Testis (tissue), 2 donors: ENCODE data around the gene RASL10B.

Experiments used
- CTCF ChIP-seq, 3 experiments: fragments of 450-650 bp in 2 of 3; fragments of 200-600 bp in 1 of 3; sonication (generic) in 1 of 3; IDR thresholded peaks; one replicate each; pipeline ENCODE4 v1.5.1; 2016 to 2019; ENCODE audit warnings: antibody characterized with exemption in 3 of 3, mild to moderate bottlenecking in 2 of 3, moderate library complexity in 1 of 3
- POLR2A ChIP-seq: fragments of 450-650 bp; IDR thresholded peaks from one replicate; pipeline ENCODE4 v1.6.1; 2017; ENCODE audit warnings: antibody characterized with exemption, mild to moderate bottlenecking, moderate library complexity

- TF ChIP-seq CTCF (IDR thresholded peaks at IDR 0.05) (no peak), POLR2A (no peak)
Observed at GRCh38 chr17:35788477-35789368, 57.3 kb downstream of the RASL10B start.
